Measurements from ENCODE around the gene MEIOB.

Gene MEIOB

GRCh38 chr16:1789643-1790045, 82.3 kb downstream of the MEIOB start:
- Histone ChIP-seq H3K4me3 (ENCODE audit: low read depth, low read length) (no peak overlapping the region), H3K9me3 (ENCODE audit: control insufficient read depth, insufficient read depth, low read depth, low read length) (no peaks in the 10 kb centered on the region), H3K9ac (ENCODE audit: low read length) (no peak overlapping the region), H3K27me3 (ENCODE audit: control insufficient read depth, insufficient read depth, low read length) (no peaks in the 10 kb centered on the region), H3K4me1 (ENCODE audit: control insufficient read depth, insufficient read depth, low read length) (no peaks in the 10 kb centered on the region), H3K36me3 (ENCODE audit: control insufficient read depth, insufficient read depth, low read length) (peaks cover 62% of the 10 kb centered on the region), H3K27ac (ENCODE audit: low read depth, low read length) (no peak overlapping the region)

DNA sequence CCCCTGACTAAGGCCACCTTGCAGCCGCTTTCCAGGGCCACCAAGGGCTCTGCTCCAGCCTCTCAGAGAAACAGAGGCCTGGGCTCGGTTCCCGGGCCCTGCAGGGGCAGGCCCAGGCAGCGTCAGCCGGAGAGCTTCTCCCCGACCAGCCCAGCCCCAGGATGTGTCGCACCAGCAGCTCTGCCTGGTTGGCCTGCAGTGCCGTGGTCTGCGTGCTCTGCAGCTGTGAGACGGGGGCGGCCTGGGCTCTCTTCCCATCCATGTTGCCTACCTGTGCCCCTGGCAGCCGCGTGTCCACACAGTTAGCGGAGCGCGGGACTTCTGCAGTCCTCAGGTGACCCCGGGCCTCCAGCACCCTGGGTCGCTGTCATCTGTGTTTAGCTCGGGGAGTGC, 83.3 kb downstream of the MEIOB start:
- H3K36me3 ChIP-seq (ENCODE audit: control insufficient read depth, insufficient read depth, low read length) = peaks cover 62% of the 10 kb centered on the region
- H3K27ac ChIP-seq (ENCODE audit: low read depth, low read length) = no peak overlapping the region
- no peaks in the 10 kb centered on the region for H3K4me1 ChIP-seq (ENCODE audit: control insufficient read depth, insufficient read depth, low read length)

GRCh38 chr16:1788095-1788707, 83.8 kb downstream of the MEIOB start:
- Histone ChIP-seq H3K36me3 (ENCODE audit: control insufficient read depth, insufficient read depth, low read length) (peaks cover 62% of the 10 kb centered on the region), H3K4me1 (ENCODE audit: control insufficient read depth, insufficient read depth, low read length) (no peaks in the 10 kb centered on the region), H3K9ac (ENCODE audit: low read length) (no peak overlapping the region)

More for the DNA sequence above, 83.3 kb downstream of the MEIOB start:
- H3K9me3 ChIP-seq (ENCODE audit: control insufficient read depth, insufficient read depth, low read depth, low read length) = no peaks in the 10 kb centered on the region
- no peak overlapping the region for H3K9ac ChIP-seq (ENCODE audit: low read length)
- H3K27me3 ChIP-seq (ENCODE audit: control insufficient read depth, insufficient read depth, low read length) = no peaks in the 10 kb centered on the region
- H3K4me3 ChIP-seq (ENCODE audit: low read depth, low read length) = no peak overlapping the region

GRCh38 chr16:1787322-1788094, 84.5 kb downstream of the MEIOB start:
- H3K9me3 ChIP-seq (ENCODE audit: control insufficient read depth, insufficient read depth, low read depth, low read length) = no peaks in the 10 kb centered on the region
- no peak overlapping the region for H3K27ac ChIP-seq (ENCODE audit: low read depth, low read length)
- no peaks in the 10 kb centered on the region for H3K27me3 ChIP-seq (ENCODE audit: control insufficient read depth, insufficient read depth, low read length)
- peaks cover 62% of the 10 kb centered on the region for H3K36me3 ChIP-seq (ENCODE audit: control insufficient read depth, insufficient read depth, low read length)
- H3K4me1 ChIP-seq (ENCODE audit: control insufficient read depth, insufficient read depth, low read length) = no peaks in the 10 kb centered on the region
- no peak overlapping the region for H3K9ac ChIP-seq (ENCODE audit: low read length)
- H3K4me3 ChIP-seq (ENCODE audit: low read depth, low read length) = no peak overlapping the region

More at GRCh38 chr16:1788095-1788707, 83.8 kb downstream of the MEIOB start:
- H3K9me3 ChIP-seq (ENCODE audit: control insufficient read depth, insufficient read depth, low read depth, low read length) = no peaks in the 10 kb centered on the region
- H3K4me3 ChIP-seq (ENCODE audit: low read depth, low read length) = no peak overlapping the region
- no peaks in the 10 kb centered on the region for H3K27me3 ChIP-seq (ENCODE audit: control insufficient read depth, insufficient read depth, low read length)
- no peak overlapping the region for H3K27ac ChIP-seq (ENCODE audit: low read depth, low read length)

DNA sequence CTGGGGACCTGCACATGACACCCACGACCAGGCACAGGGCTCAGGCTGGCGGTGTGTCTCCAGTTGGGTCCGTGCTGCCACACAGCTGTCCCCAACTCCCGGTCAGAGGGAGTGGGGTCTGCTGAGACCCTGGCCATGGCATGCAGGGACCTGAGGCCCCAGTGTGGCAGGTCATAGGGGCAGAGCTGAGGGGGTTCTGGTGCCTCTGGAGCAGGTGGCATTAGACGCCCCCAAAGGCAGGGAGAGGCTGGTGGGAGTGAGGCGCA, 85.0 kb downstream of the MEIOB start:
- Histone ChIP-seq H3K36me3 (ENCODE audit: control insufficient read depth, insufficient read depth, low read length) (peaks cover 62% of the 10 kb centered on the region), H3K4me1 (ENCODE audit: control insufficient read depth, insufficient read depth, low read length) (no peaks in the 10 kb centered on the region), H3K27ac (ENCODE audit: low read depth, low read length) (no peak overlapping the region), H3K9me3 (ENCODE audit: control insufficient read depth, insufficient read depth, low read depth, low read length) (no peaks in the 10 kb centered on the region), H3K4me3 (ENCODE audit: low read depth, low read length) (no peak overlapping the region), H3K9ac (ENCODE audit: low read length) (no peak overlapping the region), H3K27me3 (ENCODE audit: control insufficient read depth, insufficient read depth, low read length) (no peaks in the 10 kb centered on the region)

DNA sequence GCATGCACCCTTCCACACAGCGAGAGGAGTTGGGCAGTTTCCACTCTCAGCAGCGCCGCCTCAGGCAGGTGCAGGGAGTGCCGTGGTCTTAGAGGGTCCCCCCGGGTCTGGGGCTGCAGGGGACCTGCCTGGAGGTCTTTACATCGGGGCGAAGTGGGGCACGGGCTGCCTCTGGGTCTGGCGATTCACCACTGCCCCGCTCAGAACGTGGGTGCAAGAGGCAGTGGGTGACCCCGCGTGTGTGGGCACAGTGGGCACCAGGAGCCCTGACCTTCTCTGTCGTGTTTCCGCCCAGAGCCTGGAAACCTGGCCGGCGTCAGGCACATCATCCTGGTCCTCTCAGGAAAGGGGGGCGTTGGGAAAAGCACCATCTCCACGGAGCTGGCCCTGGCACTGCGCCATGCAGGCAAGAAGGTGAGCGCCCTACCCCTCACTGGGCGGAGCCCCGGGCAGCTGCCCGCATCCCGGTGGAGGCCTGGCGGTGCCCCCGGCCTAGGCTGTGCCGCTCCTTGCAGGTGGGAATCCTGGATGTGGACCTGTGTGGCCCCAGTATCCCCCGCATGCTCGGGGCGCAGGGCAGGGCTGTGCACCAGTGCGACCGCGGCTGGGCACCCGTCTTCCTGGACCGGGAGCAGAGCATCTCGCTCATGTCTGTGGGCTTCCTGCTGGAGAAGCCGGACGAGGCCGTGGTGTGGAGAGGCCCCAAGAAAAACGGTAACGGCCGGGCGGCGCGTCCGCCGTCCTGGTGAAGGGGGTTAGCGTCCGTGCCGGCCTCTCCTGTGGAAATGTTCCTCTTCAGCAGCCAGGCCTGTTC, 85.5 kb downstream of the MEIOB start:
- H3K4me3 ChIP-seq (ENCODE audit: low read depth, low read length) = no peak overlapping the region
- no peak overlapping the region for H3K9ac ChIP-seq (ENCODE audit: low read length)
- no peak overlapping the region for H3K27ac ChIP-seq (ENCODE audit: low read depth, low read length)
- H3K4me1 ChIP-seq (ENCODE audit: control insufficient read depth, insufficient read depth, low read length) = peaks cover under 1% of the 10 kb centered on the region; the same call in 1 of the 2 replicates
- no peaks in the 10 kb centered on the region for H3K9me3 ChIP-seq (ENCODE audit: control insufficient read depth, insufficient read depth, low read depth, low read length)
- H3K27me3 ChIP-seq (ENCODE audit: control insufficient read depth, insufficient read depth, low read length) = no peaks in the 10 kb centered on the region
- H3K36me3 ChIP-seq (ENCODE audit: control insufficient read depth, insufficient read depth, low read length) = peaks cover 57% of the 10 kb centered on the region

DNA sequence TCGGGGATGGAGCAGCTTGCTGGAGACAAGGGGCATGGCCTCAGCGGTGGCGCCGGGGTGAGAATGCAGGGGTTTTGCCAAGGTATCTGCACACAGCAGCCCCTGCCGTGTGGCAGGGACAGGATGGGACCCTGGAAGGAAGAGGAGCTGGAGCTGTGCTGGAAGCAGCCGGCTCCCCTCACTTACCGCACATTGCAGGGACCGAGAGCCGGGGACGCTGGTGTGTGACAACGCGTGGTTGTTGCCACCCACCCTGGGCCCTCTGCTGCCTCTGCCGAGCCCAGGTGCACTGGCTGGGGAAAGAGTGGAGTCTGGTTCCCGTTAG, 86.2 kb downstream of the MEIOB start:
- H3K36me3 ChIP-seq (ENCODE audit: control insufficient read depth, insufficient read depth, low read length) = peaks cover 54% of the 10 kb centered on the region
- H3K4me3 ChIP-seq (ENCODE audit: low read depth, low read length) = no peak overlapping the region
- no peaks in the 10 kb centered on the region for H3K9me3 ChIP-seq (ENCODE audit: control insufficient read depth, insufficient read depth, low read depth, low read length)
- no peaks in the 10 kb centered on the region for H3K27me3 ChIP-seq (ENCODE audit: control insufficient read depth, insufficient read depth, low read length)
- no peak overlapping the region for H3K27ac ChIP-seq (ENCODE audit: low read depth, low read length)
- H3K9ac ChIP-seq (ENCODE audit: low read length) = no peak overlapping the region
- peaks cover 5% of the 10 kb centered on the region; the same call in 1 of the 2 replicates for H3K4me1 ChIP-seq (ENCODE audit: control insufficient read depth, insufficient read depth, low read length)

GRCh38 chr16:1784977-1785845, 86.8 kb downstream of the MEIOB start:
- no peaks in the 10 kb centered on the region for H3K27me3 ChIP-seq (ENCODE audit: control insufficient read depth, insufficient read depth, low read length)
- no peak overlapping the region for H3K9ac ChIP-seq (ENCODE audit: low read length)
- H3K27ac ChIP-seq (ENCODE audit: low read depth, low read length) = no peak overlapping the region
- H3K36me3 ChIP-seq (ENCODE audit: control insufficient read depth, insufficient read depth, low read length) = peaks cover 53% of the 10 kb centered on the region
- H3K9me3 ChIP-seq (ENCODE audit: control insufficient read depth, insufficient read depth, low read depth, low read length) = no peaks in the 10 kb centered on the region
- H3K4me1 ChIP-seq (ENCODE audit: control insufficient read depth, insufficient read depth, low read length) = peaks cover 5% of the 10 kb centered on the region; the same call in 1 of the 2 replicates
- H3K4me3 ChIP-seq (ENCODE audit: low read depth, low read length) = no peak overlapping the region
